Heart right ventricle (tissue), 16 donors: ENCODE results near the gene HPS1. TPM values are rescaled to one million over a fixed set of nuclear protein-coding genes. Genes with fewer than 3 reads are reported as not detected.
A peak's percentile ranks its signal among the peaks of the same experiment; 100 is the strongest.

Experiments used
- ATAC-seq, 8 donors: fragments of 200-7000 bp; cut with Tn5 transposase; one replicate each; pipeline ENCODE4 v1.9.1; 2020; ENCODE audit warnings: mild to moderate bottlenecking in 8 of 8, moderate library complexity in 8 of 8, moderate number of reproducible peaks in 1 of 8
- DNase-seq, 2 donors: peaks; one replicate each; pipeline ENCODE4 v3.0.0-alpha.2; 2020
- H3K27ac ChIP-seq, 10 donors: fragments of 200-600 bp; sonication (generic) in 2 of 10; one replicate each; pipeline versions ENCODE4 v1.5.0 to v1.8.0; 2020 to 2022; ENCODE audit warnings: mild to moderate bottlenecking in 3 of 10
- H3K27me3 ChIP-seq, 7 donors: fragments of 200-600 bp; one replicate each; pipeline ENCODE4 v1.8.0; 2021 to 2022; ENCODE audit warnings: mild to moderate bottlenecking in 2 of 7
- H3K36me3 ChIP-seq, 9 donors: fragments of 200-600 bp; sonication (generic) in 1 of 9; one replicate each; pipeline versions ENCODE4 v1.5.0 to v1.8.0; 2020 to 2022; ENCODE audit warnings: mild to moderate bottlenecking in 2 of 9
- H3K4me1 ChIP-seq, 9 donors: fragments of 200-600 bp; sonication (generic) in 1 of 9; one replicate each; pipeline versions ENCODE4 v1.5.0 to v1.8.0; 2020 to 2022; ENCODE audit warnings: mild to moderate bottlenecking in 4 of 9
- H3K4me3 ChIP-seq, 10 donors: fragments of 200-600 bp; sonication (generic) in 2 of 10; one replicate each; pipeline versions ENCODE4 v1.5.0 to v1.8.0; 2020 to 2022; ENCODE audit warnings: mild to moderate bottlenecking in 7 of 10, moderate library complexity in 2 of 10
- H3K9me3 ChIP-seq, 11 donors: fragments of 200-600 bp in 10 of 11; sonication (generic) in 2 of 11; one replicate each; pipeline versions ENCODE4 v1.5.0 to v1.8.0; 2013 to 2022; ENCODE audit warnings: mild to moderate bottlenecking in 2 of 11, control low read depth in 1 of 11, moderate library complexity in 1 of 11
- CTCF ChIP-seq, 9 donors: fragments of 200-600 bp; sonication (generic) in 2 of 9; IDR thresholded peaks; one replicate each; pipeline versions ENCODE4 v1.5.0 to v1.8.0; 2021 to 2022; ENCODE audit warnings: antibody characterized with exemption in 9 of 9, mild to moderate bottlenecking in 5 of 9, moderate library complexity in 1 of 9
- WGBS, 2 donors: extraction: QIAGEN DNeasy Blood & Tissue Kit; methylation state at CpG; one replicate each; pipeline ENCODE4 v1.1.7; 2013; ENCODE audit warnings: inconsistent platforms in 1 of 2; 5-methylcytosine and 5-hydroxymethylcytosine counted together
- intact Hi-C, 10 donors: fragments of 100-400 bp; cut with DNase I; formaldehyde crosslinking; loops; one replicate each; pipeline versions ENCODE4 v1.11.1 to v1.14.2; 2022
- polyA plus RNA-seq, 2 donors: library from polyadenylated mRNA; stranded (reverse); fragments of 200-250 nt; gene quantifications; one replicate each; pipeline ENCODE4 v1.2.3, GENCODE V29; 2013
- total RNA-seq, 10 donors: library from RNA; stranded (reverse); fragmentation: NEBNext Ultra II Directional in 3 of 10; extraction: Animal tissue kit (Norgen Biotek cat#: 25700) in 3 of 10; gene quantifications; one replicate each; pipeline versions ENCODE4 v1.2.1 to v1.2.4, GENCODE V29; 2021 to 2023
- donor health status: Arrhythmogenic right ventricular cardiomyopathy.
- donor health status: ischemic (EF 13 %, LVEDD 7.1; RV severe dilation, severe dysfunction).
- donor health status: healthy with polysubstance abuse.
- donor health status: DM: no; HTN: yes; CAD: no.
- donor health status: DM: no; HTN: no; CAD: no.
- donor health status: ischemic (EF 25% LVEDD 6.9; RV normal size, moderate dysfunction).
- donor health status: ischemic (EF 25% LVEDD 5.7; RV mildly dilated, moderate dysfunction).
- donor health status: healthy.
- donor health status: DM: yes; HTN: yes; CAD: no.
- donor health status: Ischemic cardiomyopathy.
- donor health status: ischemic (EF 35%, LVEDD 5.7; RV mildly dilated, moderate dysfunction).
- donor health status: nonischemic (EF 11% LVEDD 7.7; RV severe dilation, severe dysfunction).
- donor health status: DM: yes; HTN: yes; CAD: no.
- donor health status: PGD.
- donor health status: ischemic (EF 29% LVEDD 5.4; RV normal size, mild dysfunction).
- donor health status: nonischemic (EF 23%, LVEDD 6.1; RV moderate dilation, normal function).

HPS1 gene
- total and polyA plus RNA-seq, 12 donors: 21.2 to 54.3 (median 33.4) TPM

GRCh38 chr10:98469001-98469931, 22.5 kb upstream of the HPS1 start:
- DNase-seq (no peak), ATAC-seq (peak in 1 of 8 donors; percentile 43)
- Histone ChIP-seq H3K27ac (no peak overlapping the region), H3K9me3 (no peaks in the 10 kb centered on the region), H3K27me3 (peaks cover 0 to 15% (median 0%) of the 10 kb centered on the region in 7 donors), H3K4me1 (peaks cover 0 to 33% (median 13%) of the 10 kb centered on the region in 9 donors), H3K36me3 (no peaks in the 10 kb centered on the region), H3K4me3 (no peak overlapping the region)
- intact Hi-C loops: loop anchor here in 7 of 10 donors (2.0 to 10.0 kb wide), 7 partner anchors 193 to 966 kb away; partner anchors contain the start of gene GOT1 (in 1 of the 7)
- TF ChIP-seq CTCF (IDR thresholded peaks at IDR 0.05): no peak
- 73 to 75% methylated on average over 2 of the region's 2 CpGs for WGBS, 2 donors

- peak overlapping the region in 2 of 10 donors; percentile 35 to 40 for H3K27ac ChIP-seq
- peak; percentile 94 to 96 (median 95) for ATAC-seq
- peaks cover 0 to 33% (median 13%) of the 10 kb centered on the region in 9 donors for H3K4me1 ChIP-seq
- intact Hi-C loops: loop anchor here (2.0 to 10.0 kb wide), 7 partner anchors 195 to 967 kb away; partner anchors contain the start of gene GOT1 (in 1 of the 10)
- peaks cover 0 to 15% (median 0%) of the 10 kb centered on the region in 7 donors for H3K27me3 ChIP-seq
- 4 to 6% methylated on average over 44 of the region's 44 CpGs for WGBS, 2 donors
- H3K36me3 ChIP-seq: no peaks in the 10 kb centered on the region
- H3K9me3 ChIP-seq: no peaks in the 10 kb centered on the region
- TF ChIP-seq CTCF (IDR thresholded peaks at IDR 0.05): peak; percentile 59 to 91 (median 88)
- peak; percentile 58 to 71 for DNase-seq
- peak overlapping the region; percentile 21 to 66 (median 60) for H3K4me3 ChIP-seq
These were observed 21.0 kb upstream of the HPS1 start for GRCh38 chr10:98467506-98468318.

- TF ChIP-seq CTCF (IDR thresholded peaks at IDR 0.05): no peak
- Histone ChIP-seq H3K27ac (peak overlapping the region in 1 of 10 donors; percentile 35), H3K4me3 (peak overlapping the region in 2 of 10 donors; percentile 56 to 66), H3K27me3 (peaks cover 0 to 15% (median 0%) of the 10 kb centered on the region in 7 donors), H3K4me1 (peaks cover 0 to 33% (median 13%) of the 10 kb centered on the region in 9 donors), H3K9me3 (no peaks in the 10 kb centered on the region), H3K36me3 (no peaks in the 10 kb centered on the region)
- DNase-seq (no peak), ATAC-seq (peak in 2 of 8 donors; percentile 10 to 12)
- intact Hi-C loops: loop anchor here (2.0 to 10.0 kb wide), 7 partner anchors 195 to 968 kb away; partner anchors contain the start of gene GOT1 (in 1 of the 10)
- 45 to 53% methylated on average over 15 of the region's 15 CpGs for WGBS, 2 donors
These were observed 20.2 kb upstream of the HPS1 start for GRCh38 chr10:98466861-98467505.
